GM10847 (cell line): ENCODE data around the gene ACP5.

Source experiments
- POLR2A ChIP-seq: IDR thresholded peaks from 2 replicates; pipeline ENCODE4 v1.6.1; 2011; ENCODE audit not compliant: insufficient read length; ENCODE audit errors: extremely low read depth

ACP5 gene

DNA sequence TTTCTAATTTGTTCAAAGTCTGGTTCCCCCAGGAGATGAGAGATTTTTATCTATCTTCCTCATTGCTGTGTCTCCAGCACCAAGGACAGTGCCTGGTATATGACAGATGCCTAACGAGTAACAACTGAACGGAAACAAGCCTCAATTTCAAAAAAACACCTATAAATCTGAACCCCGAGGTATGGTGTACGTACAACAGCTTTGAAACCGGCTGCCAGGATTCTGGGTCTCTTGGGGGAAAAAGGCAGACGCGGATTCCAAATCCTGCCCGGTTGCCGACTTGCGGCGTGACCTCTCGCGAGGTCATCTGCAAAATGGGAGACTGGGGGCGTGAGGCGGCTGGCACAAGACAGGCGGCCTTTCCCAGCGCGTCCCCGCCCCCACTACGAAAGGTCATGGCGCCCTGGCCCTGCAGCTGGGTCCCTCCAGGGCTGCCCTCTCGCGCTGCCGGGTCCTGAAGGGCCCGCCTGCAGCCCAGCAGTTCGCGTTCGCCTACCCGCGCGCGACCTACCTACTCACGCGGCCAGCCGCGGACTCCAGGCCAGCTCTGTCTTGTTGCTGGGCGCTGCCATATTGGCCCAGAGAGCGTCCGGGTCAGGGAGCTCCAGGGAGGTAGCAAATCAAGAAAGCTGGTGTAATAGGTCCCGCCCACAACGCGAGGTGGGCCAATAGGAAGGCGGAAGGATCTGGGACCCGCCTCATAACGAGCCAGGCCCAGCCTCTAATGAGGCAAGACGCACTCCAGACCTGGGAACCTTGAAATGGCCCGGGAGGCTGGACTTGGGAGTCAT lies 48.7 kb downstream of the ACP5 start, which contains the start of gene ECSIT:
TSS of gene ECSIT (minus strand) at position 584 of the 791 bp plus-strand sequence. CDS start 9,964 bp downstream, outside the sequence.
- peak; percentile 41 for TF ChIP-seq POLR2A
